Mucosa of descending colon (tissue), 3 donors: ENCODE measurements around the gene ANTKMT. TPM values are rescaled to one million over a fixed set of nuclear protein-coding genes. Genes with fewer than 3 reads are reported as not detected.
A peak's percentile ranks its signal among the peaks of the same experiment; 100 is the strongest.

ENCODE experiments used
- ATAC-seq: fragments of 200-7000 bp; cut with Tn5 transposase; one replicate; pipeline ENCODE4 v1.9.1; 2020; ENCODE audit warnings: mild to moderate bottlenecking, moderate library complexity
- DNase-seq, 3 donors: peaks; one replicate each; pipeline ENCODE4 v3.0.0-alpha.2; 2020
- H3K36me3 ChIP-seq: fragments of 200-600 bp; one replicate; pipeline ENCODE4 v1.8.0; 2021; ENCODE audit warnings: low read depth, mild to moderate bottlenecking
- H3K4me1 ChIP-seq: fragments of 200-600 bp; one replicate; pipeline ENCODE4 v1.8.0; 2021; ENCODE audit warnings: low read depth, mild to moderate bottlenecking
- H3K4me3 ChIP-seq: fragments of 200-600 bp; one replicate; pipeline ENCODE4 v1.8.0; 2021; ENCODE audit warnings: mild to moderate bottlenecking
- H3K9me3 ChIP-seq: fragments of 200-600 bp; one replicate; pipeline ENCODE4 v1.8.0; 2021; ENCODE audit warnings: mild to moderate bottlenecking
- CTCF ChIP-seq: fragments of 200-600 bp; IDR thresholded peaks from one replicate; pipeline ENCODE4 v1.8.0; 2022; ENCODE audit warnings: antibody characterized with exemption, mild to moderate bottlenecking
- intact Hi-C, 2 donors: fragments of 100-400 bp; cut with DNase I in 1 of 2; cut with micrococcal nuclease in 1 of 2; formaldehyde crosslinking; loops; one replicate each; pipeline versions ENCODE4 v1.11.0 to v1.11.1; 2022; cut with DNase I, micrococcal nuclease
- total RNA-seq, 3 donors: library from RNA; stranded (reverse); fragmentation: NEBNext Ultra II Directional in 2 of 3; extraction: Animal tissue kit (Norgen Biotek cat#: 25700) in 2 of 3; gene quantifications; one replicate each; pipeline versions ENCODE4 v1.2.1 to v1.2.4, GENCODE V29; 2021 to 2023
- donor health status: DM: no; HTN: no; CAD: no; lungs with moderate emphysema.
- donor health status: DM: no; HTN: no; CAD: no.
- donor health status: DM: no; HTN: yes; CAD: no.

ANTKMT gene
- total RNA-seq, 3 donors from 2014 or later: 36.2 to 39.9 (median 39.8) TPM

- no peaks in the 10 kb centered on the region for H3K4me1 ChIP-seq
- DNase-seq: no peak
- H3K9me3 ChIP-seq: no peaks in the 10 kb centered on the region
- ATAC-seq: no peak
- intact Hi-C loops: no loop called here
- no peak overlapping the region for H3K4me3 ChIP-seq
- TF ChIP-seq CTCF: no peak
- no peaks in the 10 kb centered on the region for H3K36me3 ChIP-seq
Observed at GRCh38 chr16:759110-759910, 38.4 kb downstream of the ANTKMT start.

- TF ChIP-seq CTCF: no peak
- Histone ChIP-seq H3K4me1 (no peaks in the 10 kb centered on the region), H3K36me3 (no peaks in the 10 kb centered on the region), H3K4me3 (no peak overlapping the region), H3K9me3 (no peaks in the 10 kb centered on the region)
- ATAC-seq (no peak), DNase-seq (no peak)
- intact Hi-C loops: no loop called here
Observed at GRCh38 chr16:760065-760464, 39.1 kb downstream of the ANTKMT start.

- Histone ChIP-seq H3K4me1 (no peaks in the 10 kb centered on the region), H3K4me3 (no peak within 1 kb of the TSS), H3K9me3 (no peaks in the 10 kb centered on the region), H3K36me3 (no peaks in the 10 kb centered on the region)
- peak; percentile 38 for ATAC-seq
- DNase-seq: peak in 1 of 3 donors; percentile 53
- no peak for TF ChIP-seq CTCF
- intact Hi-C loops: no loop called here
Observed at GRCh38 chr16:760545-761343, 39.8 kb downstream of the ANTKMT start, which contains the start of gene MSLN. MSLN (plus strand) TSS chr16:760734; CDS start chr16:762681, 1,947 bp downstream.

- no peak overlapping the region for H3K4me3 ChIP-seq
- intact Hi-C loops: no loop called here
- no peaks in the 10 kb centered on the region for H3K36me3 ChIP-seq
- ATAC-seq (no peak), DNase-seq (peak in 1 of 3 donors; percentile 44)
- no peak for TF ChIP-seq CTCF
- H3K4me1 ChIP-seq: no peaks in the 10 kb centered on the region
- H3K9me3 ChIP-seq: no peaks in the 10 kb centered on the region
Observed at GRCh38 chr16:761625-762513, 40.9 kb downstream of the ANTKMT start.

GRCh38 chr16:762595-763268 lies 41.8 kb downstream of the ANTKMT start:
- no peak overlapping the region for H3K4me3 ChIP-seq
- H3K9me3 ChIP-seq: no peaks in the 10 kb centered on the region
- H3K36me3 ChIP-seq: no peaks in the 10 kb centered on the region
- ATAC-seq (no peak), DNase-seq (no peak)
- no peak for TF ChIP-seq CTCF
- H3K4me1 ChIP-seq: no peaks in the 10 kb centered on the region
- intact Hi-C loops: no loop called here
